HEK293 (cell line): ENCODE results near the gene NUP62.

ENCODE experiments used
- CTCF ChIA-PET: fragments of 350-600 bp; formaldehyde crosslinking; extraction: SDS; loops from one replicate; lab custom pipeline; 2021; ENCODE audit warnings: antibody characterized with exemption; lab: Yijun Ruan, JAX
- POLR2A ChIA-PET: fragments of 300-600 bp; formaldehyde crosslinking; extraction: SDS; loops from one replicate; lab custom pipeline; 2020; ENCODE audit warnings: antibody characterized with exemption, inconsistent platforms; lab: Yijun Ruan, JAX
- H3K27ac ChIP-seq: fragments of 200-500 bp; sonication (Bioruptor generic); 2 replicates; pipeline ENCODE4 v1.5.1; 2014; ENCODE audit warnings: low read depth, low read length, control low read depth, inconsistent platforms; ENCODE audit errors: extremely low read depth
- H3K36me3 ChIP-seq, 2 experiments: fragments of 200-500 bp in 1 of 2; sonication (Bioruptor generic) in 1 of 2; 1 replicate in 1 of 2; 2 replicates in 1 of 2; pipeline ENCODE4 v1.5.1; 2014 to 2017; ENCODE audit warnings: inconsistent platforms in 2 of 2, low read length in 2 of 2; ENCODE audit not compliant: control insufficient read depth in 2 of 2, insufficient read depth in 1 of 2
- H3K4me1 ChIP-seq: fragments of 200-500 bp; sonication (Bioruptor generic); 2 replicates; pipeline ENCODE4 v1.5.1; 2014; ENCODE audit warnings: mild to moderate bottlenecking, low read length, inconsistent platforms; ENCODE audit not compliant: control insufficient read depth, insufficient read depth
- H3K4me3 ChIP-seq: 2 replicates; pipeline ENCODE4 v1.5.1; 2011; ENCODE audit warnings: low read depth, mild to moderate bottlenecking, control low read depth, low read length, moderate library complexity
- H3K9me3 ChIP-seq: fragments of 200-500 bp; sonication (Bioruptor generic); 2 replicates; pipeline ENCODE4 v1.5.1; 2014; ENCODE audit warnings: low read depth, low read length, inconsistent platforms; ENCODE audit not compliant: control insufficient read depth, insufficient read depth
- EGR2 ChIP-seq: fragments of 450-650 bp; formaldehyde crosslinking; IDR thresholded peaks from 2 replicates; pipeline ENCODE4 v1.5.1; 2016; ENCODE audit warnings: low read depth, missing biosample characterization, missing genetic modification characterization
- GFI1B ChIP-seq: fragments of 450-650 bp; formaldehyde crosslinking; IDR thresholded peaks from 2 replicates; pipeline ENCODE4 v1.5.1; 2016; ENCODE audit warnings: missing biosample characterization, missing genetic modification characterization
- GLIS1 ChIP-seq: fragments of 450-650 bp; formaldehyde crosslinking; IDR thresholded peaks from 2 replicates; pipeline ENCODE4 v1.5.1; 2016; ENCODE audit warnings: missing biosample characterization, missing genetic modification characterization
- MEIS1 ChIP-seq: sonication (generic); formaldehyde crosslinking; IDR thresholded peaks from 2 replicates; pipeline ENCODE4 v1.8.1; 2022; ENCODE audit warnings: missing genetic modification reagents, mild to moderate bottlenecking, borderline replicate concordance
- OVOL3 ChIP-seq: fragments of 450-650 bp; formaldehyde crosslinking; IDR thresholded peaks from 2 replicates; pipeline ENCODE4 v1.5.1; 2016; ENCODE audit warnings: missing biosample characterization, missing genetic modification characterization
- PRDM1 ChIP-seq: fragments of 450-650 bp; formaldehyde crosslinking; IDR thresholded peaks from 2 replicates; pipeline ENCODE4; 2016; ENCODE audit warnings: missing biosample characterization, missing genetic modification characterization
- PRDM6 ChIP-seq: fragments of 450-650 bp; formaldehyde crosslinking; IDR thresholded peaks from 2 replicates; pipeline ENCODE4 v1.5.1; 2017; ENCODE audit warnings: missing biosample characterization, missing genetic modification characterization
- YY2 ChIP-seq: fragments of 450-650 bp; formaldehyde crosslinking; IDR thresholded peaks from 2 replicates; pipeline ENCODE4 v1.5.1; 2016; ENCODE audit warnings: missing biosample characterization, missing genetic modification characterization
- ZEB2 ChIP-seq: fragments of 450-650 bp; formaldehyde crosslinking; IDR thresholded peaks from 2 replicates; pipeline ENCODE4 v1.5.1; 2016; ENCODE audit warnings: missing biosample characterization, missing genetic modification characterization
- ZFHX2 ChIP-seq: fragments of 450-650 bp; formaldehyde crosslinking; conservative IDR thresholded peaks from 2 replicates; pipeline ENCODE4 v1.5.1; 2016; ENCODE audit warnings: missing biosample characterization, missing genetic modification characterization
- ZFP3 ChIP-seq: fragments of 450-650 bp; formaldehyde crosslinking; IDR thresholded peaks from 2 replicates; pipeline ENCODE4 v1.5.1; 2016; ENCODE audit warnings: low read depth, missing biosample characterization, missing genetic modification characterization
- ZNF112 ChIP-seq: fragments of 450-650 bp; formaldehyde crosslinking; IDR thresholded peaks from 2 replicates; pipeline ENCODE4 v1.5.0; 2017; ENCODE audit warnings: missing biosample characterization, missing genetic modification characterization
- ZNF132 ChIP-seq: fragments of 450-650 bp; formaldehyde crosslinking; IDR thresholded peaks from 2 replicates; pipeline ENCODE4 v1.5.1; 2017; ENCODE audit warnings: missing biosample characterization, missing genetic modification characterization, borderline replicate concordance
- ZNF16 ChIP-seq: fragments of 450-650 bp; formaldehyde crosslinking; IDR thresholded peaks from 2 replicates; pipeline ENCODE4 v1.5.1; 2016; ENCODE audit warnings: low read depth, missing biosample characterization, missing genetic modification characterization
- ZNF23 ChIP-seq: fragments of 450-650 bp; formaldehyde crosslinking; IDR thresholded peaks from 2 replicates; pipeline ENCODE4 v1.5.1; 2016; ENCODE audit warnings: missing biosample characterization, missing genetic modification characterization, borderline replicate concordance
- ZNF449 ChIP-seq: fragments of 450-650 bp; formaldehyde crosslinking; IDR thresholded peaks from 2 replicates; pipeline ENCODE4 v1.5.1; 2017; ENCODE audit warnings: missing biosample characterization, mild to moderate bottlenecking, missing genetic modification characterization, moderate library complexity
- ZNF549 ChIP-seq: fragments of 450-650 bp; IDR thresholded peaks from 2 replicates; pipeline ENCODE4 v1.5.1; 2018; ENCODE audit warnings: missing biosample characterization, missing genetic modification characterization, mild to moderate bottlenecking, inconsistent platforms, moderate library complexity
- ZNF664 ChIP-seq: fragments of 450-650 bp; formaldehyde crosslinking; IDR thresholded peaks from 2 replicates; pipeline ENCODE4 v1.5.1; 2016; ENCODE audit warnings: missing biosample characterization, missing genetic modification characterization
- ZNF701 ChIP-seq: fragments of 450-650 bp; formaldehyde crosslinking; IDR thresholded peaks from 2 replicates; pipeline ENCODE4 v1.5.1; 2016; ENCODE audit warnings: missing biosample characterization, missing genetic modification characterization
- TF ChIP-seq, protein P1 (sequence below): fragments of 450-650 bp; formaldehyde crosslinking; IDR thresholded peaks from 2 replicates; pipeline ENCODE4 v1.5.1; 2016; ENCODE audit warnings: missing biosample characterization, missing genetic modification characterization

The NUP62 gene

DNA sequence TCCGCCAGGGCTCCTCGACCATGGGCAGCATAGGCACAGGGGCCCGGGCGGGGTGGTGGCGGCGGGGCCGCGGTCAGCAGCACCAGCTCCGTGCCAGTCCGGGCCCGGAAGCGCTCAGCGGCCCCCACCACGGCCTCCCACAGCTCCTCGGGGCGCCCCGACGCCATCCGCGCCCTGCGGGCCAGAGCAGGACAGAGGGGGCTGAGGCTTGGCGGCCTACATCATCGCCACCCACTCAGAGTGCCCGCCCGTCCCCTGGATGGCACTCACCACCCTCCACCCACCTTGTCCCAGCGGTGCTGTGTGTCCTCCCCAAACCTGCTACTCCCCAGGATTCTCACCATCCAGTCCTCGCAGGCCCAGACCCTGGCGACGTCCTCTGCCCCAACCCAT, 56.2 kb downstream of the NUP62 start:
- Histone ChIP-seq H3K9me3 (no peaks in the 10 kb centered on the region), H3K27ac (no peak overlapping the region), H3K4me1 (peaks cover 17% of the 10 kb centered on the region), H3K36me3 (peaks cover 0 to 25% of the 10 kb centered on the region in 2 experiments; a peak in 1 of 3 replicates), H3K4me3 (no peak overlapping the region)
- ChIA-PET POLR2A (no interaction called here), CTCF (no interaction called here)
- 0 out of 2 replicates have a peak, but pooled peaks have one; percentile 9 for TF ChIP-seq EGR2
- no peak for TF ChIP-seq ZNF16 (tag by site-specific recombination)
- peak; percentile 55 for TF ChIP-seq ZFHX2 (tag by site-specific recombination)

DNA sequence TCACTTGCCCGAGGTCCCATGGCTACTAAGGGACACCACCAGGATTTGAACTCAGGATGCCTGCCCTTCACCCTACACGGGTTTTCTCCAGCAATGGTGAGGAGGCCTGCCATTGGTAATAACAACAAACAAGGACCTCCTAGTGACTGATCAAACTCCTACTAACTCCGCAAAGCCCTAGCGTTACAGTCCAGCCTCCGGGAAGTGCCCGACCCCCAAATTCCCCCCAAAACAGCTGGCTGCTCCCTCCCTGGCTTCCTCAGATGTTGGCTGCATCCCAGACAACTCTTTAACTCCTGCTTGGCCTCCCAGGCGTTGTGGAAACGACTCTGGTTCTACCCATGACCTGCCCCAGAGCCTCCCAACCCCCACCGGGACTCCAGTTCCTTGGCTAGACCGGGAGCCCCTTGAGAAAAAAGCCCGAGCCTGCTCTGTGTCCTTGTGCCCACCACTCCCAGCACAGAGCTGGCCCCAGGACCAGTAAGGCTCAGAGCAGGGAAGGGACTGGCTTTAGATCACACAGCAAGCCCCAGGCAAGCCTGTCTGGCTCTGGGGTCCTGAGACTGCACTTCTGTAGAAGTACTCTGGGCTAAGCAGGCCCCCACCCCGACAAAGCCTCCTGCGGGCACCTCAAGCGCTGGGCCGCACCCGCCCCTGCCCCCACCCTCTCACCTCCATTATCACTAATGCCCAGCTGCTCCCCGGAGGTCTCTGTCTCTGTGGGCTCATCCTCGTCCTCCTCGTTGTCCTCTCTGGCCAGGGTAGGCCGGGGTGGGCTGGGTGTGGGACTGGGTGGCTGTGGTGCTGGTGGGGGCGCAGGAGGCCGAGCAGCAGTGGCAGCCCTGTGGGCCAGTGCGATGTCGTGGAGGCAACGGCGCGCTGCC, 56.8 kb downstream of the NUP62 start:
- ChIA-PET POLR2A (no interaction called here), CTCF (interaction anchor here (0.6 kb wide), 1 partner anchor 70 kb away, joined by 3 read pairs; no protein-coding TSS in a partner anchor)
- H3K9me3 ChIP-seq: no peaks in the 10 kb centered on the region
- TF ChIP-seq ZNF664 (tag by site-specific recombination) (no peak), ZNF112 (tag by site-specific recombination) (no peak), YY2 (tag by site-specific recombination) (no peak), ZNF549 (tag by site-specific recombination) (no peak), GFI1B (no peak), ZEB2 (no peak), MEIS1 (CRISPR knock-in tag) (no peak), OVOL3 (no peak), ZNF449 (tag by site-specific recombination) (no peak), PRDM6 (no peak), ZNF23 (tag by site-specific recombination) (no peak), GLIS1 (tag by site-specific recombination) (peak; percentile 41; the same call in 1 of the 2 replicates), ZFP3 (tag by site-specific recombination) (peak; percentile 93), ZNF701 (peak; percentile 64; the same call in 1 of the 2 replicates), ZNF132 (tag by site-specific recombination) (no peak), PRDM1 (tag by site-specific recombination) (no peak)
- TF ChIP-seq, protein P1, sequence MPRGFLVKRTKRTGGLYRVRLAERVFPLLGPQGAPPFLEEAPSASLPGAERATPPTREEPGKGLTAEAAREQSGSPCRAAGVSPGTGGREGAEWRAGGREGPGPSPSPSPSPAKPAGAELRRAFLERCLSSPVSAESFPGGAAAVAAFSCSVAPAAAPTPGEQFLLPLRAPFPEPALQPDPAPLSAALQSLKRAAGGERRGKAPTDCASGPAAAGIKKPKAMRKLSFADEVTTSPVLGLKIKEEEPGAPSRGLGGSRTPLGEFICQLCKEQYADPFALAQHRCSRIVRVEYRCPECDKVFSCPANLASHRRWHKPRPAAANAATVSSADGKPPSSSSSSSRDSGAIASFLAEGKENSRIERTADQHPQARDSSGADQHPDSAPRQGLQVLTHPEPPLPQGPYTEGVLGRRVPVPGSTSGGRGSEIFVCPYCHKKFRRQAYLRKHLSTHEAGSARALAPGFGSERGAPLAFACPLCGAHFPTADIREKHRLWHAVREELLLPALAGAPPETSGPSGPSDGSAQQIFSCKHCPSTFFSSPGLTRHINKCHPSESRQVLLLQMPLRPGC (tag by site-specific recombination): no peak
- H3K27ac ChIP-seq: no peak overlapping the region
- H3K4me1 ChIP-seq: peaks cover 17% of the 10 kb centered on the region
- H3K36me3 ChIP-seq: peaks cover 0 to 25% of the 10 kb centered on the region in 2 experiments; a peak in 1 of 3 replicates
- no peak overlapping the region for H3K4me3 ChIP-seq
